Measurements from ENCODE around the gene STAB2.

STAB2 gene

GRCh38 chr12:103780992-103781391 lies 193.9 kb downstream of the STAB2 start:
- Histone ChIP-seq H4K20me1 (ENCODE audit: insufficient read depth, low read length) (no peaks in the 10 kb centered on the region), H3K27ac (ENCODE audit: low read depth, low read length, poor library complexity, severe bottlenecking) (no peak overlapping the region), H3K9me3 (ENCODE audit: low read length) (no peaks in the 10 kb centered on the region), H2AFZ (ENCODE audit: low read length) (no peak overlapping the region), H3F3A (ENCODE audit: insufficient read depth, low read length) (no peaks in the 10 kb centered on the region), H3K27me3 (ENCODE audit: insufficient read depth, low read length) (no peaks in the 10 kb centered on the region), H3K4me3 (ENCODE audit: low read depth, low read length, poor library complexity, severe bottlenecking) (no peak overlapping the region), H3K4me2 (ENCODE audit: low read length) (no peak overlapping the region), H3K4me1 (ENCODE audit: insufficient read depth, low read length, severe bottlenecking) (no peaks in the 10 kb centered on the region), H3K79me2 (ENCODE audit: insufficient read depth, low read length) (no peaks in the 10 kb centered on the region), H3K36me3 (ENCODE audit: insufficient read depth, low read length) (no peaks in the 10 kb centered on the region), H3K9me2 (ENCODE audit: low read depth, low read length) (no peaks in the 10 kb centered on the region), H3K9ac (ENCODE audit: low read length) (no peak overlapping the region)
- no peak for TF ChIP-seq EZH2 (IDR thresholded peaks at IDR 0.05; ENCODE audit: borderline replicate concordance, low read length)
- TF ChIP-seq CTCF (IDR thresholded peaks at IDR 0.05; ENCODE audit: low read length): no peak

GRCh38 chr12:103782399-103782798 lies 195.3 kb downstream of the STAB2 start:
- no peaks in the 10 kb centered on the region for H4K20me1 ChIP-seq (ENCODE audit: insufficient read depth, low read length)
- H3K9me2 ChIP-seq (ENCODE audit: low read depth, low read length): no peaks in the 10 kb centered on the region
- no peak for TF ChIP-seq CTCF (IDR thresholded peaks at IDR 0.05; ENCODE audit: low read length)
- no peak for TF ChIP-seq EZH2 (IDR thresholded peaks at IDR 0.05; ENCODE audit: borderline replicate concordance, low read length)
- no peaks in the 10 kb centered on the region for H3F3A ChIP-seq (ENCODE audit: insufficient read depth, low read length)
- no peak overlapping the region for H3K27ac ChIP-seq (ENCODE audit: low read depth, low read length, poor library complexity, severe bottlenecking)
- no peak overlapping the region for H3K4me3 ChIP-seq (ENCODE audit: low read depth, low read length, poor library complexity, severe bottlenecking)
- H2AFZ ChIP-seq (ENCODE audit: low read length): no peak overlapping the region
- H3K36me3 ChIP-seq (ENCODE audit: insufficient read depth, low read length): no peaks in the 10 kb centered on the region
- no peaks in the 10 kb centered on the region for H3K4me1 ChIP-seq (ENCODE audit: insufficient read depth, low read length, severe bottlenecking)
- H3K4me2 ChIP-seq (ENCODE audit: low read length): no peak overlapping the region
- no peaks in the 10 kb centered on the region for H3K27me3 ChIP-seq (ENCODE audit: insufficient read depth, low read length)
- no peaks in the 10 kb centered on the region for H3K79me2 ChIP-seq (ENCODE audit: insufficient read depth, low read length)
- no peaks in the 10 kb centered on the region for H3K9me3 ChIP-seq (ENCODE audit: low read length)
- H3K9ac ChIP-seq (ENCODE audit: low read length): no peak overlapping the region

- H3K4me1 ChIP-seq (ENCODE audit: insufficient read depth, low read length, severe bottlenecking): no peaks in the 10 kb centered on the region
- no peak overlapping the region for H3K4me3 ChIP-seq (ENCODE audit: low read depth, low read length, poor library complexity, severe bottlenecking)
- H3K79me2 ChIP-seq (ENCODE audit: insufficient read depth, low read length): no peaks in the 10 kb centered on the region
- no peaks in the 10 kb centered on the region for H3K9me2 ChIP-seq (ENCODE audit: low read depth, low read length)
- H3F3A ChIP-seq (ENCODE audit: insufficient read depth, low read length): no peaks in the 10 kb centered on the region
- H3K9ac ChIP-seq (ENCODE audit: low read length): no peak overlapping the region
- no peak overlapping the region for H3K27ac ChIP-seq (ENCODE audit: low read depth, low read length, poor library complexity, severe bottlenecking)
- no peak overlapping the region for H3K4me2 ChIP-seq (ENCODE audit: low read length)
- no peak overlapping the region for H2AFZ ChIP-seq (ENCODE audit: low read length)
- H3K36me3 ChIP-seq (ENCODE audit: insufficient read depth, low read length): no peaks in the 10 kb centered on the region
- no peak for TF ChIP-seq CTCF (IDR thresholded peaks at IDR 0.05; ENCODE audit: low read length)
- TF ChIP-seq EZH2 (IDR thresholded peaks at IDR 0.05; ENCODE audit: borderline replicate concordance, low read length): no peak
- H4K20me1 ChIP-seq (ENCODE audit: insufficient read depth, low read length): no peaks in the 10 kb centered on the region
- H3K27me3 ChIP-seq (ENCODE audit: insufficient read depth, low read length): no peaks in the 10 kb centered on the region
- no peaks in the 10 kb centered on the region for H3K9me3 ChIP-seq (ENCODE audit: low read length)
Observed at GRCh38 chr12:103783744-103784664, 196.9 kb downstream of the STAB2 start.
